Liver (tissue), 9 donors: ENCODE measurements around the gene NDUFB5. TPM values are rescaled to one million over a fixed set of nuclear protein-coding genes. Genes with fewer than 3 reads are reported as not detected.

Source experiments
- DNase-seq: peaks from one replicate; pipeline ENCODE4 v3.0.0-alpha.2; 2017; ENCODE audit warnings: low spot score
- H3K27ac ChIP-seq, 2 donors: one replicate each; pipeline ENCODE4 v1.7.0; 2013; ENCODE audit warnings: inconsistent platforms in 2 of 2, low read length in 2 of 2, control low read depth in 1 of 2, low read depth in 1 of 2, mild to moderate bottlenecking in 1 of 2
- H3K27me3 ChIP-seq, 4 donors: one replicate each; pipeline versions ENCODE4 v1.6.1 to v1.7.0; 2013; ENCODE audit warnings: low read length in 3 of 4, inconsistent platforms in 1 of 4, mild to moderate bottlenecking in 1 of 4, moderate library complexity in 1 of 4; ENCODE audit not compliant: control insufficient read depth in 4 of 4, insufficient read depth in 4 of 4
- H3K36me3 ChIP-seq, 4 donors: one replicate each; pipeline versions ENCODE4 v1.6.1 to v1.7.0; 2013; ENCODE audit warnings: low read length in 3 of 4, mild to moderate bottlenecking in 3 of 4, low read depth in 1 of 4, moderate library complexity in 1 of 4; ENCODE audit not compliant: control insufficient read depth in 4 of 4, insufficient read depth in 3 of 4
- H3K4me1 ChIP-seq, 4 donors: one replicate each; pipeline versions ENCODE4 v1.6.1 to v1.7.0; 2013; ENCODE audit warnings: low read length in 3 of 4, mild to moderate bottlenecking in 3 of 4, moderate library complexity in 1 of 4; ENCODE audit not compliant: control insufficient read depth in 4 of 4, insufficient read depth in 4 of 4
- H3K4me3 ChIP-seq, 3 donors: one replicate each; pipeline versions ENCODE4 v1.6.1 to v1.7.0; 2013; ENCODE audit warnings: low read length in 3 of 3, control low read depth in 1 of 3, low read depth in 1 of 3, mild to moderate bottlenecking in 1 of 3
- H3K9ac ChIP-seq, 2 donors: one replicate each; pipeline ENCODE4 v1.7.0; 2013; ENCODE audit warnings: low read length in 2 of 2, mild to moderate bottlenecking in 2 of 2, moderate library complexity in 2 of 2, control low read depth in 1 of 2, low read depth in 1 of 2
- H3K9me3 ChIP-seq, 4 donors: one replicate each; pipeline versions ENCODE4 v1.6.1 to v1.7.0; 2013; ENCODE audit warnings: low read length in 3 of 4; ENCODE audit not compliant: control insufficient read depth in 4 of 4
- ATF3 ChIP-seq: IDR thresholded peaks from 2 replicates; pipeline ENCODE4 v1.6.1; 2016; ENCODE audit warnings: antibody characterized with exemption
- CTCF ChIP-seq: fragments of 150-350 bp; IDR thresholded peaks from 2 replicates; pipeline ENCODE4 v1.5.1; 2017; ENCODE audit warnings: improper control_type of control experiment, low read depth, low read length; ENCODE audit not compliant: missing input control
- FOXA1 ChIP-seq: IDR thresholded peaks from 2 replicates; pipeline ENCODE4 v1.6.1; 2016; ENCODE audit warnings: antibody characterized with exemption
- GABPA ChIP-seq, 2 donors: IDR thresholded peaks in 1 of 2; conservative IDR thresholded peaks in 1 of 2; 2 replicates each; pipeline ENCODE4 v1.6.1; 2016; ENCODE audit warnings: antibody characterized with exemption in 2 of 2, mild to moderate bottlenecking in 1 of 2, moderate library complexity in 1 of 2
- HNF4A ChIP-seq, 2 donors: conservative IDR thresholded peaks; 2 replicates each; pipeline ENCODE4 v1.6.1; 2016; ENCODE audit warnings: antibody characterized with exemption in 2 of 2, mild to moderate bottlenecking in 2 of 2
- NR2F2 ChIP-seq: IDR thresholded peaks from 2 replicates; pipeline ENCODE4 v1.6.1; 2016; ENCODE audit warnings: antibody characterized with exemption
- RAD21 ChIP-seq, 2 donors: IDR thresholded peaks; 2 replicates each; pipeline ENCODE4 v1.6.1; 2016; ENCODE audit warnings: antibody characterized with exemption in 2 of 2, mild to moderate bottlenecking in 2 of 2
- REST ChIP-seq: IDR thresholded peaks from 2 replicates; pipeline ENCODE4 v1.6.1; 2016; ENCODE audit warnings: antibody characterized with exemption, mild to moderate bottlenecking
- SP1 ChIP-seq: IDR thresholded peaks from 2 replicates; pipeline ENCODE4 v1.6.1; 2018; ENCODE audit warnings: antibody characterized with exemption, mild to moderate bottlenecking
- TAF1 ChIP-seq: conservative IDR thresholded peaks from 2 replicates; pipeline ENCODE4 v1.6.1; 2016; ENCODE audit warnings: antibody characterized with exemption, mild to moderate bottlenecking
- WGBS: extraction: QIAGEN DNeasy Blood & Tissue Kit; methylation state at CpG from one replicate; pipeline ENCODE4 v1.1.7; 2013; 5-methylcytosine and 5-hydroxymethylcytosine counted together
- polyA plus RNA-seq, 2 donors: library from polyadenylated mRNA; stranded (reverse) in 1 of 2; unstranded in 1 of 2; fragments of 200-250 nt in 1 of 2; fragments of >200 nt in 1 of 2; fragmentation: Nextera tagmentation in 1 of 2; extraction: Ambion mirVana in 1 of 2; gene quantifications; one replicate each; pipeline versions ENCODE4 v1.2.1 to v1.2.3, GENCODE V29; 2013 to 2015
- total RNA-seq, 2 donors: library from RNA; depleted of rRNA; stranded (reverse); fragments of >200 nt; gene quantifications; one replicate each; pipeline ENCODE4 v1.2.3, GENCODE V29; 2014
- donor health status: healthy.
- donor health status: healthy.
- donor health status: healthy.
- donor health status: healthy.
- donor health status: healthy.

The NDUFB5 gene
- total and polyA plus RNA-seq, 4 donors = 43.4 to 92.8 (median 47.6) TPM

- no peaks in the 10 kb centered on the region for H3K27me3 ChIP-seq
- H3K27ac ChIP-seq = no peak overlapping the region
- H3K9ac ChIP-seq = no peak overlapping the region
- TF ChIP-seq CTCF (no peak), RAD21 (IDR thresholded peaks at IDR 0.05) (no peak), HNF4A (conservative IDR thresholded peaks at IDR 0.05) (no peak), ATF3 (no peak)
- no peak overlapping the region for H3K4me3 ChIP-seq
- 82% methylated on average over 2 of the region's 2 CpGs for WGBS
- H3K4me1 ChIP-seq = no peaks in the 10 kb centered on the region
- no peak for DNase-seq
- peaks cover 5 to 14% (median 10%) of the 10 kb centered on the region in 4 donors for H3K36me3 ChIP-seq
- no peaks in the 10 kb centered on the region for H3K9me3 ChIP-seq
These were observed 9.2 kb downstream of the NDUFB5 start for GRCh38 chr3:179613807-179614206.

GRCh38 chr3:179615458-179616173 is 11.0 kb downstream of the NDUFB5 start:
- WGBS = 86% methylated on average over 4 of the region's 4 CpGs
- no peaks in the 10 kb centered on the region for H3K27me3 ChIP-seq
- no peak for DNase-seq
- no peaks in the 10 kb centered on the region for H3K4me1 ChIP-seq
- TF ChIP-seq GABPA (IDR thresholded peaks at IDR 0.05 in 1 of 2, conservative IDR thresholded peaks at IDR 0.05 in 1 of 2) (no peak), HNF4A (conservative IDR thresholded peaks at IDR 0.05) (no peak), REST (no peak), NR2F2 (no peak), TAF1 (no peak)
- H3K4me3 ChIP-seq = no peak overlapping the region
- H3K27ac ChIP-seq = no peak overlapping the region
- peaks cover 5 to 18% (median 11%) of the 10 kb centered on the region in 4 donors for H3K36me3 ChIP-seq
- no peaks in the 10 kb centered on the region for H3K9me3 ChIP-seq
- H3K9ac ChIP-seq = no peak overlapping the region

- H3K27ac ChIP-seq = no peak overlapping the region
- H3K4me3 ChIP-seq = no peak overlapping the region
- no peaks in the 10 kb centered on the region for H3K27me3 ChIP-seq
- no peak for TF ChIP-seq SP1
- TF ChIP-seq FOXA1 = no peak
- no peaks in the 10 kb centered on the region for H3K9me3 ChIP-seq
- no peak for DNase-seq
- peaks cover 10 to 35% (median 28%) of the 10 kb centered on the region in 4 donors for H3K36me3 ChIP-seq
- H3K4me1 ChIP-seq = no peaks in the 10 kb centered on the region
- H3K9ac ChIP-seq = no peak overlapping the region
- WGBS = 96% methylated on average over 2 of the region's 2 CpGs
These were observed 17.4 kb downstream of the NDUFB5 start for GRCh38 chr3:179622023-179622422.
